Measurements from ENCODE around the gene ARL15. TPM values are rescaled to one million over a fixed set of nuclear protein-coding genes. Genes with fewer than 3 reads are reported as not detected.

Gene ARL15
- total and polyA plus RNA-seq, 9 of the 15 experiments (the other 6 are each of a cell fraction or from before 2014, with no cell fraction given): 18.5 to 80.4 (median 57.0) TPM

DNA sequence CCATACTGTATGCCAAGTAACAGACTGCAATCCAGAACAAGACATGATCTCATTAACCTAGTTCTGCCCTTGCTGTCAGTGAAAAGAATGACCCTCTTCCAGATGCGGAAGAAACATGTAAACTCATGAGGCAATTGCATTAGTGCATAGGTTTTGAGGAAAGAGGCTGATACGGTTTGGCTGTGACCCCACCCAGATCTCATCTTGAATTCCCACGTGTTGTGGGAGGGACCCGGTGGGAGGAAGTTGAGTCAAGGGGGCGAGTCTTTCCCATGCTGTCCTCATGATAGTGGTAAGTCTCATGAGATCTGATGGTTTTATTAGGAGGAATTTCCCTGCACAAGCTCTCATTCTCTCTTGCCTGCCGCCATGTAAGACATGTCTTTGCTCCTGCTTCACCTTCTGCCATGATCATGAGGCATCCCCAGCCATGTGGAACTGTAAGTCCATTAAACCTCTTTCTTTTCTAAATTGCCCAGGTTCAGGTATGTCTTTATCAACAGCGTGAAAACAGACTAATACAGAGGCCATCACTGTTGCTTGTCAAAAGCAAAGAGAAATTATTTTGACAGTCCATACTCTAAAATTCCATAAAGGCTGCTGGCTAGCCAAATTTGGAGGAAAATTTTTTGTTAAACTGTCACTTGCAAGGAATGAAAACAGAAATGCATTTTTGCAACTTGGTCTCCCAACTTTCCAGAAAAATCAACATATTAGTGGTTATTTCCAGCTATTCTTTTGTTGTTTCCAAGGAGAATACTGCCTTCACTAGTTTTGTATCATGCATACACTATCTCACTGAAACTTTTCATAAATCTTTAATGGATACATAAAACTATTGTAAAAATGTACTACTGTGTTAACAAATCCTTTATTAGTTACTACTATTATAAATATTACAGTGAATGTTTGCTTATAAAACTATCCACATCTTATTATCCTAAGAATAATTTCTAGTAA, 3.2 kb upstream of the ARL15 start (continued):
- TF ChIP-seq FOXK2 (conservative IDR thresholded peaks at IDR 0.05 in 1 of 2, IDR thresholded peaks at IDR 0.05 in 1 of 2; ENCODE audit: low read depth in 2 of 2) (peak; percentile 90 to 93), RB1 (IDR thresholded peaks at IDR 0.05; ENCODE audit: low read depth) (no peak), SMAD4 (CRISPR knock-in tag; conservative IDR thresholded peaks at IDR 0.05) (0 out of 2 replicates have a peak, but pooled peaks have one; percentile 12), FOXP1 (CRISPR knock-in tag; IDR thresholded peaks at IDR 0.05) (no peak), SIN3A (IDR thresholded peaks at IDR 0.05; ENCODE audit: borderline replicate concordance in 2 of 2, control insufficient read depth in 1 of 2, low read depth in 2 of 2, low read length in 2 of 2) (no peak; a peak in 1 of 4 replicates), POLR2H (tag; IDR thresholded peaks at IDR 0.05; ENCODE audit: low read depth) (peak; percentile 93), NFATC3 (IDR thresholded peaks at IDR 0.05) (no peak), RNF2 (IDR thresholded peaks at IDR 0.05) (peak; percentile 63), ZNF589 (CRISPR knock-in tag; IDR thresholded peaks at IDR 0.05; ENCODE audit: low read depth) (peak; percentile 50; the same call in 1 of the 2 replicates), ZNF444 (CRISPR knock-in tag; IDR thresholded peaks at IDR 0.05) (no peak), ARHGAP35 (IDR thresholded peaks at IDR 0.05; ENCODE audit: partially characterized antibody) (no peak), ZNF274 (IDR thresholded peaks at IDR 0.05; ENCODE audit: borderline replicate concordance, low read depth, low read length) (no peak), ZNF134 (CRISPR knock-in tag; conservative IDR thresholded peaks at IDR 0.05) (no peak), ZFPM2 (CRISPR knock-in tag; IDR thresholded peaks at IDR 0.05) (no peak), ZNF780A (CRISPR knock-in tag; IDR thresholded peaks at IDR 0.05) (no peak), SRSF9 (IDR thresholded peaks at IDR 0.05; ENCODE audit: borderline replicate concordance, low read depth, low read length) (no peak), MEF2D (tag; conservative IDR thresholded peaks at IDR 0.05; ENCODE audit: low read depth) (0 out of 2 replicates have a peak, but pooled peaks have one; percentile 3), ARNT (IDR thresholded peaks at IDR 0.05) (peak in 1 of 2 experiments; percentile 76; a peak in 2 of 4 replicates), ZEB2 (IDR thresholded peaks at IDR 0.05) (peak; percentile 62), C11orf30 (IDR thresholded peaks at IDR 0.05; ENCODE audit: low read depth) (no peak), GATAD2A (IDR thresholded peaks at IDR 0.05) (no peak)
- TF ChIP-seq, protein P1, sequence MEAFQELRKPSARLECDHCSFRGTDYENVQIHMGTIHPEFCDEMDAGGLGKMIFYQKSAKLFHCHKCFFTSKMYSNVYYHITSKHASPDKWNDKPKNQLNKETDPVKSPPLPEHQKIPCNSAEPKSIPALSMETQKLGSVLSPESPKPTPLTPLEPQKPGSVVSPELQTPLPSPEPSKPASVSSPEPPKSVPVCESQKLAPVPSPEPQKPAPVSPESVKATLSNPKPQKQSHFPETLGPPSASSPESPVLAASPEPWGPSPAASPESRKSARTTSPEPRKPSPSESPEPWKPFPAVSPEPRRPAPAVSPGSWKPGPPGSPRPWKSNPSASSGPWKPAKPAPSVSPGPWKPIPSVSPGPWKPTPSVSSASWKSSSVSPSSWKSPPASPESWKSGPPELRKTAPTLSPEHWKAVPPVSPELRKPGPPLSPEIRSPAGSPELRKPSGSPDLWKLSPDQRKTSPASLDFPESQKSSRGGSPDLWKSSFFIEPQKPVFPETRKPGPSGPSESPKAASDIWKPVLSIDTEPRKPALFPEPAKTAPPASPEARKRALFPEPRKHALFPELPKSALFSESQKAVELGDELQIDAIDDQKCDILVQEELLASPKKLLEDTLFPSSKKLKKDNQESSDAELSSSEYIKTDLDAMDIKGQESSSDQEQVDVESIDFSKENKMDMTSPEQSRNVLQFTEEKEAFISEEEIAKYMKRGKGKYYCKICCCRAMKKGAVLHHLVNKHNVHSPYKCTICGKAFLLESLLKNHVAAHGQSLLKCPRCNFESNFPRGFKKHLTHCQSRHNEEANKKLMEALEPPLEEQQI (IDR thresholded peaks at IDR 0.05): no peak; the same call in 1 of the 2 replicates
- TF ChIP-seq, protein P2, sequence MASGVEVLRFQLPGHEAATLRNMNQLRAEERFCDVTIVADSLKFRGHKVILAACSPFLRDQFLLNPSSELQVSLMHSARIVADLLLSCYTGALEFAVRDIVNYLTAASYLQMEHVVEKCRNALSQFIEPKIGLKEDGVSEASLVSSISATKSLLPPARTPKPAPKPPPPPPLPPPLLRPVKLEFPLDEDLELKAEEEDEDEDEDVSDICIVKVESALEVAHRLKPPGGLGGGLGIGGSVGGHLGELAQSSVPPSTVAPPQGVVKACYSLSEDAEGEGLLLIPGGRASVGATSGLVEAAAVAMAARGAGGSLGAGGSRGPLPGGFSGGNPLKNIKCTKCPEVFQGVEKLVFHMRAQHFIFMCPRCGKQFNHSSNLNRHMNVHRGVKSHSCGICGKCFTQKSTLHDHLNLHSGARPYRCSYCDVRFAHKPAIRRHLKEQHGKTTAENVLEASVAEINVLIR (CRISPR knock-in tag; IDR thresholded peaks at IDR 0.05): no peak

Measured in K562 (cell line).